ENCODE data around the gene IFNE. TPM values are rescaled to one million over a fixed set of nuclear protein-coding genes. Genes with fewer than 3 reads are reported as not detected.

Gene IFNE
- total RNA-seq, 1 donor from 2014 or later: 0.16 TPM

GRCh38 chr9:21434202-21435014 is 47.7 kb downstream of the IFNE start:
- no peak overlapping the region for H3K27ac Mint-ChIP-seq (ENCODE audit: unreplicated experiment)
- H3K9me3 Mint-ChIP-seq: no peaks in the 10 kb centered on the region
- peaks cover 18% of the 10 kb centered on the region for H3K4me1 Mint-ChIP-seq
- H3K4me3 Mint-ChIP-seq: no peak overlapping the region
- H3K36me3 Mint-ChIP-seq (ENCODE audit: low read depth): no peaks in the 10 kb centered on the region
- DNase-seq (ENCODE audit: low read depth, low spot score): peak; percentile 50
- peak; percentile 65 for TF ChIP-seq CTCF (conservative IDR thresholded peaks at IDR 0.05)
- no peaks in the 10 kb centered on the region for H3K27me3 Mint-ChIP-seq (ENCODE audit: low read depth)

- Mint-ChIP-seq H3K36me3 (ENCODE audit: low read depth) (no peaks in the 10 kb centered on the region), H3K4me3 (peak overlapping the region; percentile 6), H3K27me3 (ENCODE audit: low read depth) (no peaks in the 10 kb centered on the region), H3K9me3 (no peaks in the 10 kb centered on the region), H3K4me1 (peaks cover 18% of the 10 kb centered on the region), H3K27ac (ENCODE audit: unreplicated experiment) (no peak overlapping the region)
- no peak for DNase-seq (ENCODE audit: low read depth, low spot score)
- no peak for TF ChIP-seq CTCF (conservative IDR thresholded peaks at IDR 0.05)
These were observed 49.3 kb downstream of the IFNE start for GRCh38 chr9:21432672-21433425.

Small RNA genes within 50 kb of the gene (microRNA-seq; reads per million reads assigned to microRNA genes)
- 1,203 reads per million, percentile 83 among the genes with 10 or more reads in this experiment for gene MIR31

Other genes starting within 250 kb of the IFNE start
- not detected in 2 replicates for gene IFNA14, start 242.3 kb downstream of the IFNE start, total RNA-seq
- not detected in 2 replicates for gene IFNA5, start 177.0 kb downstream of the IFNE start, total RNA-seq
- gene KLHL9, start 146.9 kb downstream of the IFNE start, total RNA-seq: 31.0 and 31.7 TPM in 2 replicates
- not detected in 2 replicates for gene IFNA6, start 131.4 kb downstream of the IFNE start, total RNA-seq
- not detected in 2 replicates for gene IFNA13, start 114.3 kb downstream of the IFNE start, total RNA-seq
- gene IFNA2, start 96.9 kb downstream of the IFNE start, total RNA-seq: not detected in 2 replicates
- not detected in 2 replicates for gene IFNA8, start 73.2 kb downstream of the IFNE start, total RNA-seq
- not detected in 2 replicates for gene IFNA1, start 41.9 kb downstream of the IFNE start, total RNA-seq

Measured in neural crest cell (in vitro differentiated cells).